ENCODE data around the gene CLIP2. TPM values are rescaled to one million over a fixed set of nuclear protein-coding genes. Genes with fewer than 3 reads are reported as not detected.

The CLIP2 gene
- total RNA-seq, 1 experiment from 2014 or later: 21.6 TPM

DNA sequence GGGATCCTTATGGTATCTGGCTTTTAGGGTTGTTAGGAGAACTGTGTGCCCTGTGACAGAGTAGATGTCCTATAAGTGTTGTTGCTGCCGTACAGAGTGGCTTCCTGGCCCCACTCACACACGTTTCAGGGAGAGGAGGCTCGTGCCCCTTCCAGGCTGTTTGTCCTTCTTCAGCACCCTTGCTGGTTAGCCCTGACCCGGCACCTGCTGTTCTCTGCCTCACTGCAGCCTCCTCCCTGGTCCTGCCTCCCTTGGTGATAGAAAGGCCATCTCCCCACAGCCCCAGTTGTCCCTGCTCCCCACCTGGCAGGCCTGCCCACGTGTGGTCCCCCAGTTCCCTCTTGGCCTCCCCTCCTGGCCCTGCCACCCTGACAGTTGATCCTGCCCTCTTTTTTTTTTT lies 2.3 kb downstream of the CLIP2 start:
- H3K4ac ChIP-seq (ENCODE audit: low read depth, low read length): no peak overlapping the region
- peaks cover 4% of the 10 kb centered on the region for H3K79me1 ChIP-seq (ENCODE audit: insufficient read depth, low read depth, low read length, poor library complexity, severe bottlenecking)
- H3K9me3 Mint-ChIP-seq: 0 out of 5 replicates have a peak, but pooled peaks cover 0 to 3% of the 10 kb centered on the region in 2 experiments
- H3K4me1 Mint-ChIP-seq: peaks cover 43 to 49% of the 10 kb centered on the region in 2 experiments
- peaks cover 5 to 12% (median 10%) of the 10 kb centered on the region in 3 experiments; a peak in 6 of 7 replicates for H3K36me3 Mint-ChIP-seq (ENCODE audit: insufficient read depth in 1 of 3, low read depth in 3 of 3)
- H3K56ac ChIP-seq (ENCODE audit: insufficient read length, low read depth, low read length): no peak overlapping the region
- peak overlapping the region in 1 of 2 experiments; percentile 76; a peak in 2 of 5 replicates for H3K4me3 Mint-ChIP-seq
- peak overlapping the region in 1 of 3 experiments; percentile 44; a peak in 2 of 7 replicates for H3K27ac Mint-ChIP-seq
- no peak overlapping the region for H3K23ac ChIP-seq (ENCODE audit: insufficient read length, low read depth, low read length)
- peaks cover 12% of the 10 kb centered on the region for H3K23me2 ChIP-seq (ENCODE audit: insufficient read length, low read depth, low read length, poor library complexity, severe bottlenecking)
- no CpG with 5 or more reads among the region's 5 CpGs for WGBS (ENCODE audit: extremely low coverage, insufficient read length, low lambda C conversion rate)
- no peak overlapping the region for H2BK5ac ChIP-seq (ENCODE audit: insufficient read length, low read length)
- H3K27ac ChIP-seq (ENCODE audit: insufficient read length, low read depth, low read length): no peak overlapping the region
- H3K4me2 ChIP-seq (ENCODE audit: insufficient read depth, insufficient read length, low read length): peak overlapping the region; percentile 74
- H3K79me2 ChIP-seq (ENCODE audit: insufficient read depth, low read length): peaks cover 23% of the 10 kb centered on the region; the same call in 1 of the 2 replicates
- no peak overlapping the region for H3K18ac ChIP-seq (ENCODE audit: insufficient read length, low read depth, low read length)
- no peak overlapping the region for H3K14ac ChIP-seq (ENCODE audit: insufficient read depth, low read length)
- H2BK15ac ChIP-seq (ENCODE audit: low read depth, low read length): no peak overlapping the region
- no peak for DNase-seq
- H3T11ph ChIP-seq (ENCODE audit: low read length): no peak overlapping the region
- no peaks in the 10 kb centered on the region for H3K27me3 ChIP-seq (ENCODE audit: insufficient read depth, low read length)
- no peak overlapping the region for H4K91ac ChIP-seq (ENCODE audit: insufficient read length, low read depth, low read length)
- peaks cover 36% of the 10 kb centered on the region for H3K27me3 Mint-ChIP-seq (ENCODE audit: low read depth)
- H2BK120ac ChIP-seq (ENCODE audit: low read depth, low read length, poor library complexity, severe bottlenecking): no peak overlapping the region
- H2BK12ac ChIP-seq (ENCODE audit: insufficient read length, low read depth, low read length): no peak overlapping the region
- no peak overlapping the region for H4K5ac ChIP-seq (ENCODE audit: insufficient read length, low read depth, low read length)
- H3K4me1 ChIP-seq (ENCODE audit: insufficient read depth, low read length): peaks cover 7% of the 10 kb centered on the region; the same call in 1 of the 2 replicates
- H2AFZ ChIP-seq (ENCODE audit: low read length): no peak overlapping the region
- no peak overlapping the region for H2AK5ac ChIP-seq (ENCODE audit: insufficient read length, low read length)
- TF ChIP-seq, protein P1, sequence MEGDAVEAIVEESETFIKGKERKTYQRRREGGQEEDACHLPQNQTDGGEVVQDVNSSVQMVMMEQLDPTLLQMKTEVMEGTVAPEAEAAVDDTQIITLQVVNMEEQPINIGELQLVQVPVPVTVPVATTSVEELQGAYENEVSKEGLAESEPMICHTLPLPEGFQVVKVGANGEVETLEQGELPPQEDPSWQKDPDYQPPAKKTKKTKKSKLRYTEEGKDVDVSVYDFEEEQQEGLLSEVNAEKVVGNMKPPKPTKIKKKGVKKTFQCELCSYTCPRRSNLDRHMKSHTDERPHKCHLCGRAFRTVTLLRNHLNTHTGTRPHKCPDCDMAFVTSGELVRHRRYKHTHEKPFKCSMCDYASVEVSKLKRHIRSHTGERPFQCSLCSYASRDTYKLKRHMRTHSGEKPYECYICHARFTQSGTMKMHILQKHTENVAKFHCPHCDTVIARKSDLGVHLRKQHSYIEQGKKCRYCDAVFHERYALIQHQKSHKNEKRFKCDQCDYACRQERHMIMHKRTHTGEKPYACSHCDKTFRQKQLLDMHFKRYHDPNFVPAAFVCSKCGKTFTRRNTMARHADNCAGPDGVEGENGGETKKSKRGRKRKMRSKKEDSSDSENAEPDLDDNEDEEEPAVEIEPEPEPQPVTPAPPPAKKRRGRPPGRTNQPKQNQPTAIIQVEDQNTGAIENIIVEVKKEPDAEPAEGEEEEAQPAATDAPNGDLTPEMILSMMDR (conservative IDR thresholded peaks at IDR 0.05): no peak
- H3K9me3 ChIP-seq (ENCODE audit: control insufficient read depth, low read depth, low read length): no peaks in the 10 kb centered on the region
- no peak overlapping the region for H2BK20ac ChIP-seq (ENCODE audit: low read depth, low read length, poor library complexity, severe bottlenecking)
- no peak overlapping the region for H4K8ac ChIP-seq (replicated peaks; ENCODE audit: insufficient read length, low read depth, low read length)
- no peaks in the 10 kb centered on the region for H4K20me1 ChIP-seq (ENCODE audit: control insufficient read depth, insufficient read depth, insufficient read length)
- H3K9ac ChIP-seq (ENCODE audit: extremely low read depth, insufficient read length, low read length): no peak overlapping the region

Measured in H9 (cell line).